ENCODE data around the gene DIS3.
"Not testable (repeated sequence)": the region's sequence is repeated elsewhere in the genome, so short reads cannot be mapped to it uniquely, and the experiment has no call there.

Gene DIS3

DNA sequence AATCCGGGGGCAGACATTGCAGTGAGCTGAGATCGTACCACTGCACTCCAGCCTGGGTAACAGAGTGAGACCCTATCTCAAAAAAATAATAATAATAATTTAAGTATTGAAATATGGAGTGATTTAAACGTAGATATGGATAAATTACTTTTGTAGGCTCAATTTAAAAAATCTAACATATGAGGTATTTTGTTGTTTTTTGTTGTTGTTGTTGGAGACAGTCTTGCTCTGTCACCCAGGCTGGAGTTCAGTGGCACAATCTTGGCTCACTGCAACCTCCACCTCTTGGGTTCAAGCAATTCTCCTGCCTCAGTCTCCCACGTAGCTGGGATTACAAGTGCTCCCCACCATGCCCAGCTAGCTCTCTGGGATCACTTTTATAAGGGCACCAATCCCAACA is 3.0 kb upstream of the DIS3 start:
- H3K4ac ChIP-seq (ENCODE audit: low read depth in 1 of 2, low read length in 2 of 2); H4K91ac ChIP-seq (ENCODE audit: low read length); H2BK5ac ChIP-seq (ENCODE audit: low read depth, low read length, poor library complexity, severe bottlenecking); H3K4me2 ChIP-seq (ENCODE audit: low read length, poor library complexity, severe bottlenecking); H2BK120ac ChIP-seq (ENCODE audit: low read depth, low read length); H2BK12ac ChIP-seq (ENCODE audit: low read length in 2 of 2); H2AFZ ChIP-seq (ENCODE audit: low read depth, low read length); H2BK15ac ChIP-seq (ENCODE audit: low read depth, poor library complexity, severe bottlenecking); H3K18ac ChIP-seq (ENCODE audit: low read depth in 1 of 2, low read length in 2 of 2); DNase-seq; H3K23ac ChIP-seq (ENCODE audit: low read length in 2 of 2); H3K9ac ChIP-seq (ENCODE audit: low read length); H3K14ac ChIP-seq (ENCODE audit: low read length in 2 of 2); H4K8ac ChIP-seq (ENCODE audit: low read length); H2AK5ac ChIP-seq (ENCODE audit: low read length, severe bottlenecking); H3K4me1 ChIP-seq (ENCODE audit: control insufficient read depth, insufficient read depth, low read depth, low read length); H3K4me3 ChIP-seq (ENCODE audit: insufficient read depth in 1 of 2, low read depth in 1 of 2, low read length in 2 of 2); H3K27ac ChIP-seq (ENCODE audit: low read length, poor library complexity, severe bottlenecking); H3K9me3 ChIP-seq (ENCODE audit: control insufficient read depth, low read length); H3K27me3 ChIP-seq (ENCODE audit: control insufficient read depth in 1 of 2, insufficient read depth in 1 of 2, low read length in 2 of 2): not testable (repeated sequence)
- WGBS: 100% methylated on average over 1 of the region's 4 CpGs
- H3K79me1 ChIP-seq (replicated peaks; ENCODE audit: low read length, poor library complexity, severe bottlenecking): peaks cover 18% of the 10 kb centered on the region
- H3K36me3 ChIP-seq (ENCODE audit: control insufficient read depth in 1 of 2, insufficient read depth in 2 of 2, low read depth in 1 of 2, low read length in 2 of 2): peaks cover 0 to 23% of the 10 kb centered on the region in 2 experiments

DNA sequence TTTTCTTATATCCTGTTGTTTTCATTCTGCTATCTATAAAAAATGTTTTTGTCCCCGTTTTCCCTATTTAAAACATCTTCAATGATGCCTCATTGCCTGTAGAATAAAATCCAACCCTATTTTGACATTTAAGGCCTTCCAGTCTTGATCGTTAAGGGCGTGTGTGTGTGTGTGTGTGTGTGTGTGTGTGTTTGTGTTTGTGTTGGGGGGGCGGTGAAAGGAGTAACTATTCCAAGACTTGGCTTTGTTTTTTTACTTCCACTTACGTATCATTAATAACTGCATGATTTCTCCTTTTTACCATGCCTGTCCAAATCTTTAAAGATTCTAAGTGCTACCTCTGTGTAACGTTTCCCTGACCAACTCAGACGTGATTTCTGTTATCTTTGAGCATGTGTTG is 1.0 kb upstream of the DIS3 start:
- Histone ChIP-seq H3K23ac (ENCODE audit: low read length in 2 of 2) (no peak overlapping the region), H3K9me3 (ENCODE audit: control insufficient read depth, low read length) (no peaks in the 10 kb centered on the region)
- WGBS: 0% methylated on average over 3 of the region's 7 CpGs

DNA sequence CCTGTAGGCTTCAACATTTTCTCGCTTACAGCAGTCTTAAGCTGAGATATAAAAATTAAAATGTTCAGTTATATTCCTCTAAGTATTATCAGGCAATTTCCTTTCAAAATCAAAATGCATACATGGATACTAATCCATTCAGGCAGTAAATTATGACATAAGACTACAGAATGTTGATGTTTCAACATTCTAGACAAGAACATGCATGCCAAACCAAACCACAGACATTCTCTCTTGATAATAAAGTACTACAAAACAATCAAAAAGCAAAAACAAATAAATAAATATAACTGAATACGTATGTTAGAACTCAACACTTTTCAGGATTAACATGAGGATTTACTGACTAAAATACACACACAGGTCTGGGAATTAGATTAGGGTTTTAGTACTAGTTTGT is 7.7 kb downstream of the DIS3 start:
- Histone ChIP-seq H2BK5ac (ENCODE audit: low read depth, low read length, poor library complexity, severe bottlenecking) (no peak overlapping the region), H2BK12ac (ENCODE audit: low read length in 2 of 2) (no peak overlapping the region), H4K8ac (ENCODE audit: low read length) (no peak overlapping the region), H3K79me1 (replicated peaks; ENCODE audit: low read length, poor library complexity, severe bottlenecking) (peaks cover 11% of the 10 kb centered on the region), H2BK15ac (ENCODE audit: low read depth, poor library complexity, severe bottlenecking) (no peak overlapping the region), H3K4ac (ENCODE audit: low read depth in 1 of 2, low read length in 2 of 2) (no peak overlapping the region), H2AK5ac (ENCODE audit: low read length, severe bottlenecking) (no peak overlapping the region), H2BK120ac (ENCODE audit: low read depth, low read length) (no peak overlapping the region), H3K9ac (ENCODE audit: low read length) (no peak overlapping the region), H4K91ac (ENCODE audit: low read length) (no peak overlapping the region), H3K27me3 (ENCODE audit: control insufficient read depth in 1 of 2, insufficient read depth in 1 of 2, low read length in 2 of 2) (no peaks in the 10 kb centered on the region), H3K36me3 (ENCODE audit: control insufficient read depth in 1 of 2, insufficient read depth in 2 of 2, low read depth in 1 of 2, low read length in 2 of 2) (peaks cover 10 to 99% of the 10 kb centered on the region in 2 experiments), H3K23ac (ENCODE audit: low read length in 2 of 2) (no peak overlapping the region), H3K4me2 (ENCODE audit: low read length, poor library complexity, severe bottlenecking) (no peak overlapping the region), H3K14ac (ENCODE audit: low read length in 2 of 2) (no peak overlapping the region), H2AFZ (ENCODE audit: low read depth, low read length) (no peak overlapping the region), H3K4me3 (ENCODE audit: insufficient read depth in 1 of 2, low read depth in 1 of 2, low read length in 2 of 2) (no peak overlapping the region), H3K4me1 (ENCODE audit: control insufficient read depth, insufficient read depth, low read depth, low read length) (peaks cover under 1% of the 10 kb centered on the region), H3K18ac (ENCODE audit: low read depth in 1 of 2, low read length in 2 of 2) (no peak overlapping the region), H3K9me3 (ENCODE audit: control insufficient read depth, low read length) (no peaks in the 10 kb centered on the region), H3K27ac (ENCODE audit: low read length, poor library complexity, severe bottlenecking) (no peak overlapping the region)
- DNase-seq: peak; percentile 20
- no CpG with 5 or more reads among the region's 2 CpGs for WGBS

More for the DNA sequence above, 1.0 kb upstream of the DIS3 start:
- H4K91ac ChIP-seq (ENCODE audit: low read length): no peak overlapping the region
- H2BK5ac ChIP-seq (ENCODE audit: low read depth, low read length, poor library complexity, severe bottlenecking): no peak overlapping the region
- no peak overlapping the region for H3K14ac ChIP-seq (ENCODE audit: low read length in 2 of 2)
- no peak overlapping the region for H3K18ac ChIP-seq (ENCODE audit: low read depth in 1 of 2, low read length in 2 of 2)
- DNase-seq: peak; percentile 58
- H3K4me1 ChIP-seq (ENCODE audit: control insufficient read depth, insufficient read depth, low read depth, low read length): peaks cover 3% of the 10 kb centered on the region
- H3K4me3 ChIP-seq (ENCODE audit: insufficient read depth in 1 of 2, low read depth in 1 of 2, low read length in 2 of 2): peak overlapping the region in 1 of 2 experiments; percentile 84
- H3K27ac ChIP-seq (ENCODE audit: low read length, poor library complexity, severe bottlenecking): no peak overlapping the region
- H3K4me2 ChIP-seq (ENCODE audit: low read length, poor library complexity, severe bottlenecking): peak overlapping the region; percentile 65
- H2AFZ ChIP-seq (ENCODE audit: low read depth, low read length): no peak overlapping the region
- H3K9ac ChIP-seq (ENCODE audit: low read length): peak overlapping the region; percentile 98
- no peak overlapping the region for H2BK12ac ChIP-seq (ENCODE audit: low read length in 2 of 2)
- H3K27me3 ChIP-seq (ENCODE audit: control insufficient read depth in 1 of 2, insufficient read depth in 1 of 2, low read length in 2 of 2): no peaks in the 10 kb centered on the region
- no peak overlapping the region for H2BK15ac ChIP-seq (ENCODE audit: low read depth, poor library complexity, severe bottlenecking)
- H3K36me3 ChIP-seq (ENCODE audit: control insufficient read depth in 1 of 2, insufficient read depth in 2 of 2, low read depth in 1 of 2, low read length in 2 of 2): peaks cover 0 to 38% of the 10 kb centered on the region in 2 experiments
- H3K79me1 ChIP-seq (replicated peaks; ENCODE audit: low read length, poor library complexity, severe bottlenecking): peaks cover 13% of the 10 kb centered on the region
- H2AK5ac ChIP-seq (ENCODE audit: low read length, severe bottlenecking): no peak overlapping the region
- no peak overlapping the region for H2BK120ac ChIP-seq (ENCODE audit: low read depth, low read length)
- no peak overlapping the region for H4K8ac ChIP-seq (ENCODE audit: low read length)
- no peak overlapping the region for H3K4ac ChIP-seq (ENCODE audit: low read depth in 1 of 2, low read length in 2 of 2)

DNA sequence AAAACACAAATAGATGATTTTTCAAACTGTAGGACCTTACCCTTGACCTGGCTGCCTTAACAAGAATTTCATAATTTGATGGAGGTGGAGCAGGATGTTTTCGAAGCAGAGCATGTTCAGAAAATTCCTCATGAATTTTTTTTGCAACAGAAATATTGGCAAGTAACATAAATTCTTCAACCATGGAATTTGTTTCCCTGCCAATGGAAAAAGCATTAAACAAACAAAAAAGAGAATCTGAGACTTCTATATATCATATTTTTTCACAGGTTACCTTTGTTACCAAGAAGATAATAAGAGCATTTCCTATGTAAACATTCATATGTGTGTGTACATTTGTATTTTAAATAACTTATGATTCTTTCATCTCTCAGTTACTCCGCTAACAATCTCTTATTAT is 18.3 kb downstream of the DIS3 start:
- Histone ChIP-seq H3K9ac (ENCODE audit: low read length) (no peak overlapping the region), H2BK15ac (ENCODE audit: low read depth, poor library complexity, severe bottlenecking) (no peak overlapping the region), H3K79me1 (replicated peaks; ENCODE audit: low read length, poor library complexity, severe bottlenecking) (peaks cover 5% of the 10 kb centered on the region), H3K4ac (ENCODE audit: low read depth in 1 of 2, low read length in 2 of 2) (no peak overlapping the region), H4K8ac (ENCODE audit: low read length) (no peak overlapping the region), H3K9me3 (ENCODE audit: control insufficient read depth, low read length) (no peaks in the 10 kb centered on the region), H2AK5ac (ENCODE audit: low read length, severe bottlenecking) (no peak overlapping the region), H3K4me2 (ENCODE audit: low read length, poor library complexity, severe bottlenecking) (no peak overlapping the region), H3K18ac (ENCODE audit: low read depth in 1 of 2, low read length in 2 of 2) (no peak overlapping the region), H2BK5ac (ENCODE audit: low read depth, low read length, poor library complexity, severe bottlenecking) (no peak overlapping the region), H3K4me1 (ENCODE audit: control insufficient read depth, insufficient read depth, low read depth, low read length) (no peaks in the 10 kb centered on the region), H4K91ac (ENCODE audit: low read length) (no peak overlapping the region), H2BK120ac (ENCODE audit: low read depth, low read length) (no peak overlapping the region), H3K36me3 (ENCODE audit: control insufficient read depth in 1 of 2, insufficient read depth in 2 of 2, low read depth in 1 of 2, low read length in 2 of 2) (peaks cover 16 to 100% of the 10 kb centered on the region in 2 experiments), H3K14ac (ENCODE audit: low read length in 2 of 2) (no peak overlapping the region), H3K23ac (ENCODE audit: low read length in 2 of 2) (no peak overlapping the region), H2BK12ac (ENCODE audit: low read length in 2 of 2) (no peak overlapping the region), H2AFZ (ENCODE audit: low read depth, low read length) (no peak overlapping the region), H3K27ac (ENCODE audit: low read length, poor library complexity, severe bottlenecking) (no peak overlapping the region), H3K4me3 (ENCODE audit: insufficient read depth in 1 of 2, low read depth in 1 of 2, low read length in 2 of 2) (no peak overlapping the region), H3K27me3 (ENCODE audit: control insufficient read depth in 1 of 2, insufficient read depth in 1 of 2, low read length in 2 of 2) (no peaks in the 10 kb centered on the region)
- no peak for DNase-seq
- WGBS: 98% methylated on average over 1 of the region's 2 CpGs

Data from mesenchymal stem cell (in vitro differentiated cells and primary cell).